SK-N-DZ (cell line): Measurements from ENCODE around the gene SEMA4D.
"Not testable (repeated sequence)": the region's sequence is repeated elsewhere in the genome, so short reads cannot be mapped to it uniquely, and the experiment has no call there.

Experiments used
- DNase-seq: peaks from one replicate; pipeline ENCODE4 v3.0.0-alpha.2; 2015; ENCODE audit warnings: low spot score

SEMA4D gene

GRCh38 chr9:89353989-89354388, 143.9 kb downstream of the SEMA4D start:
- no peak for DNase-seq

DNA sequence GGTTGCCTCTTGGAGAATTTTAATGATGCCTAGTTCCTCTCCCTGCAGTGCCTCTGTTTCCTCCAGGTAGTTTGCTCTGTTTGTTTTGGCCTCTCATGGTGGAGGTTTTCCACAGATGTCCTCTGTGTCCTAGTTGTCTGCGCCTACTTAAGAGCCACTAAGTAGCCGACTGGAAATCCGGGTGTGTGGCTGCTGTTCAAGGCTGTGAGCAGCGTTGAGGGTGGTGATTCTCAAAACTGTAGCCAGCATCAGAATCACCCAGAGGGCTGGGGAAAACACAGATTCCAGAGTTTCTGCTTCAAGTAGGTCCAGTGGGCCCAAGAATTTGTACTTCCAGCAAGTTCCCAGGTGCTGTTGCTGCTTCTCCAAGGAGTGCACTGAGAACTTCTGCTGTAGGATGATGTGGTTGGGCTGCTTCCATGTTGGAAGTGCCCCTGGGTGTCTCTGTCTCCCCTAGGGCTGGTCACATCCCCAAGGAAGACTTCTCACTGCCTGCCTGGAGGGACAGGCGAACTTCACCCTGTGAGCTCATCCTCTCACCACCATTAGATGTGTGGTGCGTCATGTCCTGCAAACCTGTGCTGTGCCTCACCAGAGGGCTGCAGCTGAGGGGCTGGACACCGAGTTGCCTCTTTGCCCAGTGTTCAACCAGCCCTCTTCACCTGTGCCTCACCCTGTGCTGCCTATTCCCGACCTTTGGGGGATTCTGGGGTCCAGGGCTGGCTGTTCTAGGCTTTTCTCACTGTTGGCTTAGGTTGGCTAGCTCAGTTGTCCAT, 144.9 kb downstream of the SEMA4D start:
- DNase-seq = no peak

DNA sequence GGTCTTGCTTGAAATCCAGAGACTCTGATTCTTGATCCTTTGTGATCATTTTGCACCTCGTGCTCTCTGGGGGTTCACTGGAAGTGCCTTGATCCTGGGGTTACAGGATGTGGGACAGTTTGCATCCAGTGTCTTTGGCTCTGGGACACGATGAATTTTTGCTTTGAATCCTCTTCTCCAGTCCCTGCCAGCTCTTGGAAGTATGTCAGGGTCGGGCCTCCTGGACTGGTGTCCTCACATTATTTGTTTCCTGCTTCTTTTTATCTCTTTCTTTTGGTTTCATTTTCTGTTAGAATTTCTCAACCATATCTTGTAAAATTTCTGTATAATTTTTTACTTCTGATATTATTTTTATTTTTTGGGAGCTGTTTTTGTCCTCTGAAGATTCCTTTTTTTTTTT, 145.5 kb downstream of the SEMA4D start:
- DNase-seq = no peak

- DNase-seq = no peak
These were observed 146.2 kb downstream of the SEMA4D start for GRCh38 chr9:89351584-89352300.

GRCh38 chr9:89350988-89351557, 146.8 kb downstream of the SEMA4D start:
- no peak for DNase-seq

DNA sequence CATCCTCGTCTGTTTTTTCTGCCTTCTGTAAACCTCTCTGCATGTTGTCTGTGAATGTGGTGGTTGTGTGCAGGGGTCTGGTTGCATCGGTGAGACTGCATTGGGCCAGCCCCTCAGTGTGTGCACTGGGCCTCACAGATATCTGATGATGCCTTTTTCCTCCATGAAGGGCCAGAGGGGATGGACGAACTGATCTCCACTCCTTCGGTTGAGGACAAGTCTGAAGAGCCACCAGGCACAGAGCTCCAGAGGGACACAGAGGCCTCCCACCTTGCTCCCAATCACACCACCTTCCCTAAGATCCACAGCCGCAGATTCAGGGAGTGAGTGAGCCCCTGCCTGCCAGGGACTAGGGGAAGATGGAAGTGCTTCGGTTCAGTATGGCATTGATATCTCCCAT, 148.3 kb downstream of the SEMA4D start:
- DNase-seq = no peak

GRCh38 chr9:89347651-89348050, 150.3 kb downstream of the SEMA4D start:
- no peak for DNase-seq

GRCh38 chr9:89346696-89347095, 151.2 kb downstream of the SEMA4D start:
- DNase-seq = no peak

GRCh38 chr9:89345476-89345875, 152.4 kb downstream of the SEMA4D start:
- no peak for DNase-seq

DNA sequence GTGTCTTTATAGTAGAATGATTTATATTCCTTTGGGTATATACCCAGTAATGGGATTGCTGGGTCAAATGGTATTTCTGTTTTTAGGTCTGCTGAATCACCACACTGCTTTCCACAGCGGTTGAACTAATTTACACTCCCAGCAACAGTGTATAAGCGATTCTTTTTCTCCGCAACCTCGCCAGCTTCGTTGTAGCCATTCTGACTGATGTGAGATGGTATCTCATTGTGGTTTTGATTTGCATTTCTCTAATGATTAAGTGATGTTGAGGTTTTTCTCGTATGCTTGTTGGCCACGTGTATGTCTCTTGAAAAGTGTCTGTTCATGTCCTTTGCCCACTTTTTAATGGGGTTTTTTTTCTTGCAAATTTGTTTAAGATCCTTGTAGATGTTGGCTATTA, 154.1 kb downstream of the SEMA4D start:
- DNase-seq = not testable (repeated sequence)

GRCh38 chr9:89342948-89343347, 155.0 kb downstream of the SEMA4D start:
- DNase-seq = no peak

- DNase-seq = no peak
These were observed 155.7 kb downstream of the SEMA4D start for GRCh38 chr9:89342213-89342612.

GRCh38 chr9:89340332-89340731, 157.6 kb downstream of the SEMA4D start:
- DNase-seq = no peak

DNA sequence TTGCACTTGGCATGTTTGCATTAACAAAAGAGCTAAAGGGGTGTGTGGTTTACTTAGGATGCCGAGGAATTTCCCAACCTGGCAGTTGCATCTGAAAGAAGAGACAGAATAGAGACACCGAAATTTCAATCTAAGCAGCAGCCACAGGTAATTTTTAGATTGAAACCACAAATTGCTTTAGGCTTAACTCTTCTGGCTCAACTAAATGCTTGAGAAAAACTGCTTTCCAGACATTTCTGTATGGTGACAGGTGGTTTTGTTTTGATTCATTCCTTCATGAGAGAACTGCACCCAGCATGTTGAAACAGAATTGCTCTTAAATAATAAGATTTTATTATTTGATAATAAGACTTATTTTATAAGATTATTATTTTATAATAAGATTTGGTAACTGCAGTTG, 158.1 kb downstream of the SEMA4D start:
- DNase-seq = no peak

DNA sequence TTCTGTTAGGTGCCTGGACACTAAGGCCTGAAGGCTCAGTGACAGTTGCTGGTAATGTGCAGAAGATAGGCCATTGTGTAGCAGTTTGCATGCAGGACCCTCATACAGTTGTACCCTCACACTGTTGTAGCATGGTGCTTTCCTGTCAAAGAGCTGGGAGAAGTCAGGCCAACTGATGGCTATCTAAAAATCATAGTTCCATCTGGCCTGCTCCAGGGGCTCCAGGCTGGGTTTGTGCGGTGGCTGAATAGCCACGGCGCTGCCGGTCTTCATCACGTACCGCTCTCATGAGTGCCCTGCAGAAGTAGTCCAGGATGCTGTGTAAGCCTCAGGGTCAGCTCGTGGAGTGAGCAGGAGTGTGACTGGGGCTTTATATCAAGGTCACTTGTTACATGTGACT, 167.4 kb downstream of the SEMA4D start:
- no peak for DNase-seq

DNA sequence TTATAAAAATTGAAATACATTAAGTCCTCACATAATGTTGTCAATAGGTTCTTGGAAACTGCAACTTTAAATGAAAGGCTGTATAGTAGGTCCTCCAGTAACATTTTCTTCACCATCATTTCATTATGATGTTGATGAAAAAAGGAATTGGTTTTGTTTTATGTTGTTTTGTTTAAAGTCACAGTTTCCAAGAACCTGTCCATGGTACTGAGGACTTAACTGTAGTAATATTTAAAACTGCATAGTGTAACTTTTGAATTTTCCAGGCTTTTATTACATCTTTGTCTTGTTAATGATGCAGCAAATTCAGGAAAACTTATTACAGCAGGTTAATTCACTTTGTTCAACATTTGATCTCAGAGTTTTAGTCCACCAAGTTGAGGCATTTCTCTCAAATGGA, 168.0 kb downstream of the SEMA4D start:
- DNase-seq = no peak

- DNase-seq = no peak
These were observed 169.8 kb downstream of the SEMA4D start for GRCh38 chr9:89328064-89328463.

DNA sequence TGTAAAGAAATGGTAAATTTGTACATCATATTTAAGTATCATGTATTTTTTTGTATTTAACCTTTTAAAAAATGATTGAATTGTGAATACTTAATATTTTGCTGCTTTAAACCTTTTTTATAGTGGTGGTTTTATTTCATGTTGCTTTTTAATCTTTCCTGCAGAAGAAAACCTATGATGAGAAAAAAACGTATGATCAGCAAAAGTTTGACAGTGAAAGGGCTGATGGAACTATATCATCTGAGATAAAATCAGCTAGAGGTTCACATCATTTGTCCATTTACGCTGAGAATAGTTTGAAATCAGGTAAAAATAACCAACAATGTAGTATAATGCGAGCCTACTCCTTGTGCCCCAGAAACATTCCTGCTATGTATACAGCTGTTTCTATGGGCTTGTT, 172.2 kb downstream of the SEMA4D start:
- DNase-seq = no peak

GRCh38 chr9:89323390-89323789, 174.5 kb downstream of the SEMA4D start:
- no peak for DNase-seq

- no peak for DNase-seq
These were observed 178.7 kb downstream of the SEMA4D start for GRCh38 chr9:89319015-89319905.

DNA sequence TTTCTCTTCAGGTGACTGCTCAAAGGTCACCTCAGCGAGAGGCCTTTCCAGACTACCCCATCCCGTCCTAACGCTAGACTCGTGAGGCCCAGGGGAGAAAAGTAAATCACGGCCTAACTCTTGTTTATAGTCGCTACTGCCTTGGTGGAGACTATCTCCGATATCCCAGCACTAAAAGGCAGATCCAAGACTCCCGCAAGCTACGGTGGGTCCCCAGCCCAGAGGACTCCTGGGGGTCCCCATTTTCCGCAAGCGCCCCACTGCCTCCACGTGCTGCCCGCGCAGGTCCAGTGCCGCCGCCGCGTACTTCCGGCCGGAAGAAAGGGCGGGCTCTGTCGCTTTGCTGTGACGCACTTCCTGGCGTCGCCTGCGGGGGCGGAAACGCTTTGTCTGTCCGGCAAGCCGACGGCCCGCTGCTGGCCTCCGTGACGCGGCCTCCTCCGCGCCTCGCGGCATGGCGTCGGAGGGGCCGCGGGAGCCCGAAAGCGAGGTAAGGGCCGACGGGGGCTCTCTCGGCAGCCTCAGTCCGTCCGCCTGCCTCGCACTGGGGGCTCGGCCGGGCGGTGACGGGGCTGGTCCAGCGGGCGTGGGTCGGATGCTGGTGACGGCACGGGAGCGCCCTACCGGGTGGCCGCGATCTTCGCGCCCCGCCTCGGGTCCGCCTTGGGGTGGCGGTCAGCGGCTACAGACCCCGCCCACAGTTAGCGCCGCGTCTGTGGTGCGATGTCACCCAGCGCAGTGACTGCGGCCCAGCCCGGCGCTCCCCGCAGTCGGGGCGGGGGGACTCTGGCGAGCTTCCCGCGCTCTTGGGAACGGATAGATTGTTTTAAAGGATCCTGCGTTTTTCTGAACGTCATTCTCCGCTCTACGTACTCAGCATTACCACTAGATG, 179.5 kb downstream of the SEMA4D start, which contains the start of gene SECISBP2:
TSS of gene SECISBP2 (plus strand) at position 378 of the 892 bp plus-strand sequence. CDS start at position 455, 77 bp downstream.
- DNase-seq = peak; percentile 93
